ENCODE results near the gene GUCY1A1. TPM values are rescaled to one million over a fixed set of nuclear protein-coding genes. Genes with fewer than 3 reads are reported as not detected.

Gene GUCY1A1
- polyA plus RNA-seq, 1 donor from 2014 or later: 13.6 TPM

DNA sequence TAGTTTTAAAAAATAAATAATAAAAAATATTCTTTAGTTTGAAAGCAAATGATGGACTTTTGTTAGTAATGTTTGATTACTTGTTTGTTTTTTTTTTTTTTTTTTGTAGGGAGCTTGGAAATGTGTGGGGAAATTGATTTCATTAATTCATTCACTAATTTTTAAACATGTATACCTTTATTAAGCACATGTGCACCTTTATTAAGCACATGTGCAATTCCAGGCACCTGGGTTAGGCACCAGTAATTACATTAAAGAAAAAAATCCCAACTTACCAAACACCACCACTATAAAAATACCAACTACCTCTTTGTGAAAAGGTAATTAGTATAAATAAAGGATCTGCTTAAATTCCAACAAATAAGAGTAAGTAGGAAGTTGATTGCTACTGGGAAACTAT is 101.7 kb downstream of the GUCY1A1 start:
- Histone ChIP-seq H3K27me3 (ENCODE audit: insufficient read depth, low read depth, low read length) (no peaks in the 10 kb centered on the region), H3K36me3 (ENCODE audit: insufficient read depth, low read length) (no peaks in the 10 kb centered on the region), H3K79me2 (replicated peaks; ENCODE audit: insufficient read depth, low read length) (no peaks in the 10 kb centered on the region), H3K27ac (ENCODE audit: low read length) (no peak overlapping the region), H3K4me3 (ENCODE audit: low read length) (no peak overlapping the region), H4K20me1 (ENCODE audit: insufficient read depth) (no peaks in the 10 kb centered on the region), H3K9me3 (ENCODE audit: low read length) (no peaks in the 10 kb centered on the region), H3K9ac (ENCODE audit: low read length) (no peak overlapping the region), H2AFZ (ENCODE audit: low read depth, low read length) (no peak overlapping the region), H3F3A (ENCODE audit: insufficient read depth, low read length, poor library complexity, severe bottlenecking) (no peaks in the 10 kb centered on the region), H3K4me2 (ENCODE audit: low read length) (no peak overlapping the region), H3K9me2 (ENCODE audit: insufficient read depth, low read length) (no peaks in the 10 kb centered on the region)
- no peak for TF ChIP-seq RAD21 (conservative IDR thresholded peaks at IDR 0.05)
- TF ChIP-seq REST (IDR thresholded peaks at IDR 0.05; ENCODE audit: borderline replicate concordance): no peak
- TF ChIP-seq EZH2 (IDR thresholded peaks at IDR 0.05; ENCODE audit: borderline replicate concordance, insufficient read depth, low read length, poor library complexity, severe bottlenecking): no peak
- no peak for TF ChIP-seq TAF1 (IDR thresholded peaks at IDR 0.05; ENCODE audit: low read depth)
- no peak for TF ChIP-seq EP300 (conservative IDR thresholded peaks at IDR 0.05; ENCODE audit: poor library complexity, severe bottlenecking)
- no peak for TF ChIP-seq CTCF (IDR thresholded peaks at IDR 0.05; ENCODE audit: poor library complexity, severe bottlenecking)
- no peak for TF ChIP-seq MXI1 (conservative IDR thresholded peaks at IDR 0.05; ENCODE audit: poor library complexity, severe bottlenecking)
- no peak for TF ChIP-seq SMC3 (conservative IDR thresholded peaks at IDR 0.05; ENCODE audit: poor library complexity)

- no peaks in the 10 kb centered on the region for H3K9me2 ChIP-seq (ENCODE audit: insufficient read depth, low read length)
- no peak overlapping the region for H3K4me3 ChIP-seq (ENCODE audit: low read length)
- no peaks in the 10 kb centered on the region for H3K27me3 ChIP-seq (ENCODE audit: insufficient read depth, low read depth, low read length)
- no peak overlapping the region for H3K9ac ChIP-seq (ENCODE audit: low read length)
- no peaks in the 10 kb centered on the region for H3K79me2 ChIP-seq (replicated peaks; ENCODE audit: insufficient read depth, low read length)
- TF ChIP-seq EZH2 (IDR thresholded peaks at IDR 0.05; ENCODE audit: borderline replicate concordance, insufficient read depth, low read length, poor library complexity, severe bottlenecking): no peak
- TF ChIP-seq CTCF (IDR thresholded peaks at IDR 0.05; ENCODE audit: poor library complexity, severe bottlenecking): no peak
- TF ChIP-seq EP300 (conservative IDR thresholded peaks at IDR 0.05; ENCODE audit: poor library complexity, severe bottlenecking): no peak
- TF ChIP-seq MXI1 (conservative IDR thresholded peaks at IDR 0.05; ENCODE audit: poor library complexity, severe bottlenecking): no peak
- no peak for TF ChIP-seq POLR2AphosphoS5 (IDR thresholded peaks at IDR 0.05)
- no peak overlapping the region for H2AFZ ChIP-seq (ENCODE audit: low read depth, low read length)
- no peak overlapping the region for H3K4me2 ChIP-seq (ENCODE audit: low read length)
- no peak overlapping the region for H3K27ac ChIP-seq (ENCODE audit: low read length)
- no peaks in the 10 kb centered on the region for H4K20me1 ChIP-seq (ENCODE audit: insufficient read depth)
- H3K36me3 ChIP-seq (ENCODE audit: insufficient read depth, low read length): no peaks in the 10 kb centered on the region
- H3F3A ChIP-seq (ENCODE audit: insufficient read depth, low read length, poor library complexity, severe bottlenecking): no peaks in the 10 kb centered on the region
- H3K9me3 ChIP-seq (ENCODE audit: low read length): no peaks in the 10 kb centered on the region
Observed at GRCh38 chr4:155769090-155769489, 102.4 kb downstream of the GUCY1A1 start.

Data from neural cell (in vitro differentiated cells).